GM06990 (cell line): ENCODE data around the gene MEGF11.

Source experiments
- DNase-seq: peaks from one replicate; pipeline ENCODE4 v3.0.0-alpha.2; 2011; ENCODE audit not compliant: insufficient read length; ENCODE audit errors: extremely low read depth
- H3K27me3 ChIP-seq: replicated peaks from 2 replicates; pipeline ENCODE4 v1.6.0; 2011; ENCODE audit warnings: low read length; ENCODE audit not compliant: control insufficient read depth, insufficient read depth
- H3K36me3 ChIP-seq: 2 replicates; pipeline ENCODE4 v1.5.1; 2011; ENCODE audit warnings: low read length; ENCODE audit not compliant: control insufficient read depth, insufficient read depth
- H3K4me3 ChIP-seq: replicated peaks from 2 replicates; pipeline ENCODE4 v1.5.1; 2011; ENCODE audit warnings: low read depth, mild to moderate bottlenecking, control low read depth, low read length
- TF ChIP-seq, protein P1 (sequence below): IDR thresholded peaks from 2 replicates; pipeline ENCODE4 v1.5.1; 2011; ENCODE audit warnings: low read length, control low read depth, mild to moderate bottlenecking, inconsistent platforms; ENCODE audit not compliant: insufficient read depth, poor library complexity, severe bottlenecking

MEGF11 gene

DNA sequence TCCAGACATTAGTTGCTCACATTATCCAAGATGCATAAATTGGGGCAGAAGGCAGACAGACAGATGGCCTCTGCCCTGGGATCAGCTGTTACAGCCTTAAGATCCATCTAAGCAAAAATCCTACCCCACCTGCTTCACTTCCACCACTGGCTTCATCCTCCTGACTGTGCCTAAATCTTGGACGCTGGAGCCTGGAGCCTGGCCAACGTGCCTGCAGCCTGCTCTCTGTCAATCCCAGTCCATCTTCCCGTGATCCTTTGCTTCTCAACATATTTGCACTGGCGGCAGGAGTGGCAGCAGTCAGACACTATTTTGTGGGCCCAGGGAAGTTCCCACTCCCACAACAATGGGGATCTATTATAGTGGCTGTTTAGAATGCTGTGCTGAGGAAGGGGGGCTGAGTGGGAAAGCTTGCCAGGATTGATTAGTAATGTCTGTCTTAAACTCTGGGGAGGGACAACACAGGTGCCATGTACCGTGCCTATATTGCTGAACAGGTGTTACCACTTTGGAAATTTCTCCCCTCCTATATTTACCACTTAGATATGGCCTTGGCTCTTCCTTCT lies 121.2 kb downstream of the MEGF11 start:
- TF ChIP-seq, protein P1, sequence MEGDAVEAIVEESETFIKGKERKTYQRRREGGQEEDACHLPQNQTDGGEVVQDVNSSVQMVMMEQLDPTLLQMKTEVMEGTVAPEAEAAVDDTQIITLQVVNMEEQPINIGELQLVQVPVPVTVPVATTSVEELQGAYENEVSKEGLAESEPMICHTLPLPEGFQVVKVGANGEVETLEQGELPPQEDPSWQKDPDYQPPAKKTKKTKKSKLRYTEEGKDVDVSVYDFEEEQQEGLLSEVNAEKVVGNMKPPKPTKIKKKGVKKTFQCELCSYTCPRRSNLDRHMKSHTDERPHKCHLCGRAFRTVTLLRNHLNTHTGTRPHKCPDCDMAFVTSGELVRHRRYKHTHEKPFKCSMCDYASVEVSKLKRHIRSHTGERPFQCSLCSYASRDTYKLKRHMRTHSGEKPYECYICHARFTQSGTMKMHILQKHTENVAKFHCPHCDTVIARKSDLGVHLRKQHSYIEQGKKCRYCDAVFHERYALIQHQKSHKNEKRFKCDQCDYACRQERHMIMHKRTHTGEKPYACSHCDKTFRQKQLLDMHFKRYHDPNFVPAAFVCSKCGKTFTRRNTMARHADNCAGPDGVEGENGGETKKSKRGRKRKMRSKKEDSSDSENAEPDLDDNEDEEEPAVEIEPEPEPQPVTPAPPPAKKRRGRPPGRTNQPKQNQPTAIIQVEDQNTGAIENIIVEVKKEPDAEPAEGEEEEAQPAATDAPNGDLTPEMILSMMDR, result no peak
- Histone ChIP-seq H3K4me3 (no peak overlapping the region), H3K27me3 (no peaks in the 10 kb centered on the region; the same call in none of the 2 replicates), H3K36me3 (no peaks in the 10 kb centered on the region)
- DNase-seq, result no peak

DNA sequence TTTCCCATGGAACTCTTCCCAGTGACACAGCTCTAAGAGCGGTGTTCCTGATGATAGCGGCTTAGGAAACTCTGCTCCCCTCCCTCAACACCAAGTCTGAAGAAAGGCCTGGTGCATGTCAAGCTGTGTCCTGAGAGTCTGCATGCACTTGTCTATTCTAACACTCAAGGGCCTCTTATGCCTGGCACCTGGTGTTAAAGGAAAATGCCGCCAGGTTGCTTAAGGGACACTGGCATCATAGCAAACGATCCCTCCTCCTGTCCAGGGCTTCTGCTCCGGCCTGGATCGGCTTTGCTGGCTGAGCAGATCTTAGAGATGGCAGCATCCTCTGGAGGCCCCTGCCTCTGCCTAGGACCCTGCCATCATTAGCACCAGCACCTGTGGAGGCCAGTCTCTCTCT lies 121.7 kb downstream of the MEGF11 start:
- Histone ChIP-seq H3K4me3 (no peak overlapping the region), H3K27me3 (no peaks in the 10 kb centered on the region; the same call in none of the 2 replicates), H3K36me3 (no peaks in the 10 kb centered on the region)
- TF ChIP-seq, protein P1, result no peak
- DNase-seq, result no peak

DNA sequence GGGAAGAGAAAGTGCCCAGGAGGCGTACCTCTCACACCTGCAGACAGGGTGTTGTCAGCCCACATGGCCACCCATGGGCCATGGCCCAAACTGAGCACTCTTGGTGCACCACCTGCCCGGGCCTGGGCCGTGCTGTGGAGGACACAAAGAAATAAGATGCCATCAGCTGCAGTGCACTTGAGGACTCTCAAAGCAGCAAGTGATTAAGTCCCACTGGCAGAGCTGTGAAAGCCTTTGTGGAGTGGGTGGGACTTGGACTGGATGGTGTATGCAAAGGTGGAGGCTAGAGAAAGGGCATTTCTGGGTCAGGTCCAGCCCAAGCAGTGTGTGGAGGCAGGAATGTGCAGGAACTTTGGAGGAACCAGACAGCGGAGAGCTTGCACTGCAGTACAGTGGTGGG lies 122.3 kb downstream of the MEGF11 start:
- no peak for DNase-seq
- H3K36me3 ChIP-seq, result no peaks in the 10 kb centered on the region
- H3K27me3 ChIP-seq, result no peaks in the 10 kb centered on the region; the same call in none of the 2 replicates
- TF ChIP-seq, protein P1, result no peak
- H3K4me3 ChIP-seq, result no peak overlapping the region

DNA sequence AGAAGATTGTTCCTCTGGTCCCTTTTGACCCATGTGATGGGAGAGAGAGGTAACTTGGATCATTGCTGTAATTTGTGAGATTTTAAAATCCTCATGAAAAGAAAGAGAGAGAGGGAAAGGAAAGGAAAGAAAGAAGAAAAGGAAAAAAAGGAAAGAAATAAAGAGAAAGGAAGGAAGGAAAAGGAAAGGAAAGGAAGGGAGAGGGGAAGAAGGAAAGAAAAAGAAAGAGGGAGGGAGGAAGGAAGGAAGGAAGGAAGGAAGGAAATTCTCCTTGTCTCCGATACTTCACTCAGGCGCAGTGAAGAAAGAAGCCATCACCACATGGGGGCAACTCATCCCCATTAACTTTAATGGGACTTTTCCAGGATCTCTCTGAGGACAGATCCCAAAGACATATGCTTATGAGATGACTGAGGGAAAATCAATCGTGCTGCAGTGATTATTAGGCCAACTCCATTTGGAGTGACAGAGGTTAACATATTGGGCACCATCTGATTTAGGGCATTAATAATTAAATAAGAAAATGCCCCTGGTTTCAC lies 123.0 kb downstream of the MEGF11 start:
- TF ChIP-seq, protein P1, result no peak
- no peak overlapping the region for H3K4me3 ChIP-seq
- no peaks in the 10 kb centered on the region; the same call in none of the 2 replicates for H3K27me3 ChIP-seq
- no peaks in the 10 kb centered on the region for H3K36me3 ChIP-seq
- DNase-seq, result no peak

DNA sequence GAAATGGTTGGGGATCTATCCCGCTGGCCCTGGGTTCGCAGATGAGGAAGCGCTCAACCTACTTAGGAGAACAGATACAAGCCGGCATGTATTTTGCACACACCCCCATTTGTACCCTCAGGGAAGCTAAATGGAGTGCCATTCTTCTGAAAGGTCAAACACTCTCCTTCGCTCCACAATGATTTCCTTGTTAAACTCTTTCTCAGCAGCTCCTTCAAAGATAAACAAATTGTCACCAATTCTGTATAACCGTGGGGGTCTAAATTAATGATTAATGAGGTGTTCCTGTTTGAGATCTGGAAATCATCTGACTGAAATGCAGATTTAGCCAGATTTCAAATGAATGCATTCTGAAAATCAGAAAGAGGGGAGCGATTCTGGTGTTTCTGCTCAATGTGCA lies 124.0 kb downstream of the MEGF11 start:
- TF ChIP-seq, protein P1, result no peak
- DNase-seq, result no peak
- Histone ChIP-seq H3K36me3 (no peaks in the 10 kb centered on the region), H3K27me3 (no peaks in the 10 kb centered on the region; the same call in none of the 2 replicates), H3K4me3 (no peak overlapping the region)
